ENCODE data around the gene ZSWIM3. TPM values are rescaled to one million over a fixed set of nuclear protein-coding genes. Genes with fewer than 3 reads are reported as not detected.
"Not testable (repeated sequence)": the region's sequence is repeated elsewhere in the genome, so short reads cannot be mapped to it uniquely, and the experiment has no call there.

ZSWIM3 gene
- polyA plus RNA-seq, 4 donors = 5.1 to 5.3 (median 5.2) TPM

GRCh38 chr20:45859916-45860315 is 2.5 kb downstream of the ZSWIM3 start:
- peak in 1 of 4 donors; percentile 19 for DNase-seq (ENCODE audit: low read depth in 4 of 4, low spot score in 3 of 4)

GRCh38 chr20:45860560-45861220 is 3.3 kb downstream of the ZSWIM3 start:
- no peak for DNase-seq (ENCODE audit: low read depth in 4 of 4, low spot score in 3 of 4)

- no peak for DNase-seq (ENCODE audit: low read depth in 4 of 4, low spot score in 3 of 4)
Observed at GRCh38 chr20:45861221-45862075, 4.0 kb downstream of the ZSWIM3 start.

- DNase-seq (ENCODE audit: low read depth in 4 of 4, low spot score in 3 of 4) = no peak
Observed at GRCh38 chr20:45863543-45864470, 6.4 kb downstream of the ZSWIM3 start.

GRCh38 chr20:45866454-45866853 is 9.0 kb downstream of the ZSWIM3 start:
- no peak for DNase-seq (ENCODE audit: low read depth in 4 of 4, low spot score in 3 of 4)

- no peak for DNase-seq (ENCODE audit: low read depth in 4 of 4, low spot score in 3 of 4)
Observed at GRCh38 chr20:45867136-45867818, 9.9 kb downstream of the ZSWIM3 start.

GRCh38 chr20:45867819-45868176 is 10.4 kb downstream of the ZSWIM3 start:
- DNase-seq (ENCODE audit: low read depth in 4 of 4, low spot score in 3 of 4) = no peak

- DNase-seq (ENCODE audit: low read depth in 4 of 4, low spot score in 3 of 4) = no peak
Observed at GRCh38 chr20:45872626-45873025, 15.2 kb downstream of the ZSWIM3 start.

- DNase-seq (ENCODE audit: low read depth in 4 of 4, low spot score in 3 of 4) = no peak
Observed at GRCh38 chr20:45873409-45874103, 16.1 kb downstream of the ZSWIM3 start.

- DNase-seq (ENCODE audit: low read depth in 4 of 4, low spot score in 3 of 4) = not testable (repeated sequence)
Observed at GRCh38 chr20:45874104-45874481, 16.7 kb downstream of the ZSWIM3 start.

GRCh38 chr20:45874576-45874975 is 17.2 kb downstream of the ZSWIM3 start:
- DNase-seq (ENCODE audit: low read depth in 4 of 4, low spot score in 3 of 4) = no peak

GRCh38 chr20:45878076-45878761 is 20.8 kb downstream of the ZSWIM3 start:
- DNase-seq (ENCODE audit: low read depth in 4 of 4, low spot score in 3 of 4) = no peak

- peak; percentile 97 to 99 (median 99) for DNase-seq (ENCODE audit: low read depth in 4 of 4, low spot score in 3 of 4)
Observed at GRCh38 chr20:45880988-45881788, 23.8 kb downstream of the ZSWIM3 start, which contains the start of gene ZSWIM1. Gene ZSWIM1, plus strand, starts transcription at chr20:45881227. Its CDS starts 1,366 bp downstream, at chr20:45882593.

- no peak for DNase-seq (ENCODE audit: low read depth in 4 of 4, low spot score in 3 of 4)
Observed at GRCh38 chr20:45882469-45883099, 25.2 kb downstream of the ZSWIM3 start.

- DNase-seq (ENCODE audit: low read depth in 4 of 4, low spot score in 3 of 4) = no peak
Observed at GRCh38 chr20:45883100-45883469, 25.7 kb downstream of the ZSWIM3 start.

- DNase-seq (ENCODE audit: low read depth in 4 of 4, low spot score in 3 of 4) = no peak
Observed at GRCh38 chr20:45886590-45887345, 29.4 kb downstream of the ZSWIM3 start.

- no peak for DNase-seq (ENCODE audit: low read depth in 4 of 4, low spot score in 3 of 4)
Observed at GRCh38 chr20:45887346-45887715, 29.9 kb downstream of the ZSWIM3 start, which contains the start of gene SPATA25. Gene SPATA25, minus strand, starts transcription at chr20:45887622. Its CDS starts 32 bp downstream, at chr20:45887590.
